Thoracic aorta (tissue), 2 donors: ENCODE results near the gene IL36RN. TPM values are rescaled to one million over a fixed set of nuclear protein-coding genes. Genes with fewer than 3 reads are reported as not detected.

Experiments
- ATAC-seq: fragments of 150-250 bp; one replicate; pipeline ENCODE4 v1.8.0; 2017; ENCODE audit warnings: low read depth; ENCODE audit not compliant: insufficient number of reproducible peaks, low FRiP score
- DNase-seq: peaks from one replicate; pipeline ENCODE4 v3.0.0-alpha.2; 2020; ENCODE audit warnings: low spot score
- H3K27ac ChIP-seq, 2 donors: fragments of 200-600 bp; sonication (generic); 1 replicate in 1 of 2; 2 replicates in 1 of 2; pipeline ENCODE4 v1.5.1; 2016; ENCODE audit warnings: mild to moderate bottlenecking in 2 of 2, moderate library complexity in 2 of 2
- H3K27me3 ChIP-seq: fragments of 200-600 bp; sonication (generic); replicated peaks from 2 replicates; pipeline ENCODE4 v1.6.0; 2016; ENCODE audit warnings: mild to moderate bottlenecking; ENCODE audit not compliant: insufficient read depth
- H3K36me3 ChIP-seq: fragments of 200-600 bp; sonication (generic); one replicate; pipeline ENCODE4 v1.5.1; 2016
- H3K4me1 ChIP-seq, 2 donors: fragments of 200-600 bp; sonication (generic); 1 replicate in 1 of 2; 2 replicates in 1 of 2; pipeline versions ENCODE4 v1.5.1 to v1.6.0; 2016; ENCODE audit warnings: low read depth in 2 of 2, mild to moderate bottlenecking in 1 of 2; ENCODE audit not compliant: control insufficient read depth in 1 of 2
- H3K4me3 ChIP-seq: fragments of 200-600 bp; sonication (generic); 2 replicates; pipeline ENCODE4 v1.5.1; 2016; ENCODE audit warnings: mild to moderate bottlenecking
- H3K9me3 ChIP-seq: fragments of 200-600 bp; sonication (generic); 2 replicates; pipeline ENCODE4 v1.5.1; 2016
- total RNA-seq, 2 donors: library from RNA; depleted of rRNA; stranded (reverse); fragments of >200 nt; gene quantifications; one replicate each; pipeline versions ENCODE4 v1.1.0 to v1.2.3, GENCODE V29; 2016
- TF ChIP-seq, protein P1 (sequence below): fragments of 200-600 bp; sonication (generic); IDR thresholded peaks from one replicate; pipeline ENCODE4 v1.5.1; 2019; ENCODE audit warnings: antibody characterized with exemption

IL36RN gene
- total RNA-seq, 2 donors from 2014 or later = not detected

DNA sequence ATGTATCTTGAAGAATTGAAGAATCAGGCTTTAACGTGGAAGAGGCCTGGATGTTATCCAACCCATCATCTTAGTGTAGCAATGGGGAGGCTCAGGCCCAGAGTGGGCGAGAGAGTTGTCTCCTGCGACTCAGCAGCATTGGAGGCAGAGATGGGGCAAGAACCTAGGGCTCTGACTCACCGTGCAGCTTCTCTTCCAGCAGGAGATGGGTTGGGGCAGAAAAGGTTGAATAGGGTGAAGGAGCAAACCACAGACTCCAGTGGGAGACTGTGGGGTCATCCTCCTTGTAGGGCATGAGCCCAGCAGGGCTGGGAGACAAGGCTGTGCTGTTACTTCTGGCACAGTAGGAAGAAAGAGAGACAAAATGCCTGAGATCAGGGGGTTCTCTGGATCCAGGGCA, 1.4 kb downstream of the IL36RN start:
- H3K4me1 ChIP-seq = no peaks in the 10 kb centered on the region
- no peak for ATAC-seq

DNA sequence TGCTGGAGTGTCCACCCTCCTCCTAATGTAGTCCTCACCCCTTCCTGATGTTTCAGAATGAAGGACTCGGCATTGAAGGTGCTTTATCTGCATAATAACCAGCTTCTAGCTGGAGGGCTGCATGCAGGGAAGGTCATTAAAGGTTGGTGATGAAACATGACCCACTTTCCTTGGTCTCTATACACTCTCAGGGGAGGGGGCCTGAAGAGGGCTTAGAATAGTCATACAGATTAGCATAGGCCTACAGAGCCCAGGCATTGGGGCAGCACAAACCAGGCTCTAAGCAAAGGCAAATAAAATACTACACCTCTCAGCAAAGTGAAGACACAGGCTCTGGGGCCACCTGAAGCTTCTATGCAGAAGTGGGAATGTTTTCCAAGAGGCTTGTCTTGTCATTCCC, 1.8 kb downstream of the IL36RN start:
- DNase-seq = no peak
- no peaks in the 10 kb centered on the region for H3K9me3 ChIP-seq
- no peak overlapping the region for H3K4me3 ChIP-seq
- TF ChIP-seq, protein P1, sequence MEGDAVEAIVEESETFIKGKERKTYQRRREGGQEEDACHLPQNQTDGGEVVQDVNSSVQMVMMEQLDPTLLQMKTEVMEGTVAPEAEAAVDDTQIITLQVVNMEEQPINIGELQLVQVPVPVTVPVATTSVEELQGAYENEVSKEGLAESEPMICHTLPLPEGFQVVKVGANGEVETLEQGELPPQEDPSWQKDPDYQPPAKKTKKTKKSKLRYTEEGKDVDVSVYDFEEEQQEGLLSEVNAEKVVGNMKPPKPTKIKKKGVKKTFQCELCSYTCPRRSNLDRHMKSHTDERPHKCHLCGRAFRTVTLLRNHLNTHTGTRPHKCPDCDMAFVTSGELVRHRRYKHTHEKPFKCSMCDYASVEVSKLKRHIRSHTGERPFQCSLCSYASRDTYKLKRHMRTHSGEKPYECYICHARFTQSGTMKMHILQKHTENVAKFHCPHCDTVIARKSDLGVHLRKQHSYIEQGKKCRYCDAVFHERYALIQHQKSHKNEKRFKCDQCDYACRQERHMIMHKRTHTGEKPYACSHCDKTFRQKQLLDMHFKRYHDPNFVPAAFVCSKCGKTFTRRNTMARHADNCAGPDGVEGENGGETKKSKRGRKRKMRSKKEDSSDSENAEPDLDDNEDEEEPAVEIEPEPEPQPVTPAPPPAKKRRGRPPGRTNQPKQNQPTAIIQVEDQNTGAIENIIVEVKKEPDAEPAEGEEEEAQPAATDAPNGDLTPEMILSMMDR = no peak
- no peaks in the 10 kb centered on the region for H3K27me3 ChIP-seq
- no peak overlapping the region for H3K27ac ChIP-seq
- H3K36me3 ChIP-seq = no peaks in the 10 kb centered on the region
- H3K4me1 ChIP-seq = no peaks in the 10 kb centered on the region
- no peak for ATAC-seq

More for the DNA sequence above, 1.4 kb downstream of the IL36RN start:
- H3K4me3 ChIP-seq = no peak overlapping the region
- no peak overlapping the region for H3K27ac ChIP-seq
- no peaks in the 10 kb centered on the region for H3K9me3 ChIP-seq
- H3K27me3 ChIP-seq = no peaks in the 10 kb centered on the region
- no peak for DNase-seq
- H3K36me3 ChIP-seq = no peaks in the 10 kb centered on the region
- TF ChIP-seq, protein P1 = no peak

DNA sequence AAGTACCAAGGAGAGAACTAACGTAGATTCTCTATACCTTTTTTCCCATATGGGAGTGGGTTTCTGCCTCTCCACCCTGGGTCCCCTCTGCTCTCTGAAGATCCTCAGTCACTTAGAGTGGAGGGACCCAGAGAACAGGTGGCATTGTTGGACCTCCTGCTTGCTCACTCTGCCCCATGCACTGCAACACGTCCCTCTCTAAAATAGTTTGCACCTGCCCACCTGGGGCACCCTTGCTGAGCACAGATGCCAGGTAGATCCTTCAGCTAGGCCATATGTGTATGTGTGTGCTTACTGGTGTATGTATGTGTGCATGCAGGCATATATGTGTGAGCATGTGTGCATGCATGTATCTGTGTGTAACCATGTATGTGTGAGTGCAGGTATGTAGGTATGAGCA, 2.2 kb downstream of the IL36RN start:
- TF ChIP-seq, protein P1 = no peak
- ATAC-seq = no peak
- H3K4me1 ChIP-seq = no peaks in the 10 kb centered on the region
- no peaks in the 10 kb centered on the region for H3K9me3 ChIP-seq
- no peak overlapping the region for H3K27ac ChIP-seq
- DNase-seq = no peak
- no peaks in the 10 kb centered on the region for H3K36me3 ChIP-seq
- H3K4me3 ChIP-seq = no peak overlapping the region
- no peaks in the 10 kb centered on the region for H3K27me3 ChIP-seq

DNA sequence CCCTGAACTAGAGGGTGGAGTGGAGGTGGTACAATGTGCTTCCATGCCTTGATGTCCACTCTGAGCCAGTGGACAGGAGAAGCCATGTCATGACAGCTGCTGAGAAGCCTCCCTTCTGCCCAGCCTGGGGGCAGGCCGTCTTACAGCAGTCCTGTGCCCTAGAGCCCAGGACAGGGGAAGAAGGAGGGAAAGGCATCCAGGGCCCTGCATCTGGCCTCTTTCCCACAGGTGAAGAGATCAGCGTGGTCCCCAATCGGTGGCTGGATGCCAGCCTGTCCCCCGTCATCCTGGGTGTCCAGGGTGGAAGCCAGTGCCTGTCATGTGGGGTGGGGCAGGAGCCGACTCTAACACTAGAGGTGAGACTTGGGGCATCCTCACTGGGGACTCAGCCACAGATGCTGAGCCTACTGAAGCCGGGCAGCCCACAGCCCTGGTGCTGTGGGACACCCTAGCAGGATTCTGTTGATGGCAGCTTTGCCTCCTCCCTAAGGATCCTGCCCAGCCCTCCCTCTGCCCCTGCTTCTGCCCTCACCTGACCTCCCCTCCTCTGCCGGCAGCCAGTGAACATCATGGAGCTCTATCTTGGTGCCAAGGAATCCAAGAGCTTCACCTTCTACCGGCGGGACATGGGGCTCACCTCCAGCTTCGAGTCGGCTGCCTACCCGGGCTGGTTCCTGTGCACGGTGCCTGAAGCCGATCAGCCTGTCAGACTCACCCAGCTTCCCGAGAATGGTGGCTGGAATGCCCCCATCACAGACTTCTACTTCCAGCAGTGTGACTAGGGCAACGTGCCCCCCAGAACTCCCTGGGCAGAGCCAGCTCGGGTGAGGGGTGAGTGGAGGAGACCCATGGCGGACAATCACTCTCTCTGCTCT, 3.1 kb downstream of the IL36RN start:
- no peaks in the 10 kb centered on the region for H3K36me3 ChIP-seq
- H3K4me3 ChIP-seq = no peak overlapping the region
- H3K27me3 ChIP-seq = no peaks in the 10 kb centered on the region
- H3K27ac ChIP-seq = no peak overlapping the region
- ATAC-seq = no peak
- TF ChIP-seq, protein P1 = no peak
- DNase-seq = no peak
- no peaks in the 10 kb centered on the region for H3K9me3 ChIP-seq
- no peaks in the 10 kb centered on the region for H3K4me1 ChIP-seq

DNA sequence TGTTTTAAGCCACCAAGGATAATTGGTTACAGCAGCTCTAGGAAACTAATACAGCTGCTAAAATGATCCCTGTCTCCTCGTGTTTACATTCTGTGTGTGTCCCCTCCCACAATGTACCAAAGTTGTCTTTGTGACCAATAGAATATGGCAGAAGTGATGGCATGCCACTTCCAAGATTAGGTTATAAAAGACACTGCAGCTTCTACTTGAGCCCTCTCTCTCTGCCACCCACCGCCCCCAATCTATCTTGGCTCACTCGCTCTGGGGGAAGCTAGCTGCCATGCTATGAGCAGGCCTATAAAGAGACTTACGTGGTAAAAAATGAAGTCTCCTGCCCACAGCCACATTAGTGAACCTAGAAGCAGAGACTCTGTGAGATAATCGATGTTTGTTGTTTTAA, 5.3 kb downstream of the IL36RN start:
- no peaks in the 10 kb centered on the region for H3K27me3 ChIP-seq
- no peak for DNase-seq
- no peaks in the 10 kb centered on the region for H3K9me3 ChIP-seq
- H3K27ac ChIP-seq = no peak overlapping the region
- TF ChIP-seq, protein P1 = no peak
- H3K4me1 ChIP-seq = no peaks in the 10 kb centered on the region
- no peaks in the 10 kb centered on the region for H3K36me3 ChIP-seq
- no peak overlapping the region for H3K4me3 ChIP-seq
- no peak for ATAC-seq
